Measurements from ENCODE around the gene GEMIN7.

DNA sequence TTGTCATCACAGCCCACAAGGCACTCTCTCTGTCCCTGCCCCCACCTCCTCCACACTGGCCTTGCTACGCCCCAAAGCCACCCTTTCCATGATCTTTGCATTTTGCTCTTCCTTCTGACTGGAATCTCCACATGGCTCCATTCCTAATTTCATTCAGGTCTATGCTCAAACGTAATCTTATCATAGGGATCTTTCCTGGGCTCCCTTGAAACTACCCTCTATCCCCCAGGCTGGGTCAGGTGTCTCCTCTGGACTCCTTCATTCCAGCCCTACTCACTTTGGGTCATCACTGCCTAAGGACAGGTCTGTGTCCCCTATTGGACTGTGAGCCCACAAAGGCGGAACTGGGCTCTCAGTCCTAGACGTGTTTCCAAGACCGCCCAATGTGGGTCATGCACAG lies 3.1 kb downstream of the GEMIN7 start:
- TF ChIP-seq, protein P1, sequence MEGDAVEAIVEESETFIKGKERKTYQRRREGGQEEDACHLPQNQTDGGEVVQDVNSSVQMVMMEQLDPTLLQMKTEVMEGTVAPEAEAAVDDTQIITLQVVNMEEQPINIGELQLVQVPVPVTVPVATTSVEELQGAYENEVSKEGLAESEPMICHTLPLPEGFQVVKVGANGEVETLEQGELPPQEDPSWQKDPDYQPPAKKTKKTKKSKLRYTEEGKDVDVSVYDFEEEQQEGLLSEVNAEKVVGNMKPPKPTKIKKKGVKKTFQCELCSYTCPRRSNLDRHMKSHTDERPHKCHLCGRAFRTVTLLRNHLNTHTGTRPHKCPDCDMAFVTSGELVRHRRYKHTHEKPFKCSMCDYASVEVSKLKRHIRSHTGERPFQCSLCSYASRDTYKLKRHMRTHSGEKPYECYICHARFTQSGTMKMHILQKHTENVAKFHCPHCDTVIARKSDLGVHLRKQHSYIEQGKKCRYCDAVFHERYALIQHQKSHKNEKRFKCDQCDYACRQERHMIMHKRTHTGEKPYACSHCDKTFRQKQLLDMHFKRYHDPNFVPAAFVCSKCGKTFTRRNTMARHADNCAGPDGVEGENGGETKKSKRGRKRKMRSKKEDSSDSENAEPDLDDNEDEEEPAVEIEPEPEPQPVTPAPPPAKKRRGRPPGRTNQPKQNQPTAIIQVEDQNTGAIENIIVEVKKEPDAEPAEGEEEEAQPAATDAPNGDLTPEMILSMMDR (conservative IDR thresholded peaks at IDR 0.05), result no peak
- TF ChIP-seq EZH2 (IDR thresholded peaks at IDR 0.05; ENCODE audit: low read depth), result no peak
